K562 (cell line): ENCODE results near the gene PLEK2. TPM values are rescaled to one million over a fixed set of nuclear protein-coding genes. Genes with fewer than 3 reads are reported as not detected.

Experiments used
- ASH1L ChIP-seq: fragments of 450-650 bp; IDR thresholded peaks from 2 replicates; pipeline ENCODE4 v1.6.1; 2018; ENCODE audit warnings: borderline replicate concordance, mild to moderate bottlenecking, low read depth; ENCODE audit not compliant: partially characterized antibody
- ETS1 ChIP-seq: conservative IDR thresholded peaks from 2 replicates; pipeline ENCODE4 v1.6.1; 2011; ENCODE audit warnings: low read depth, mild to moderate bottlenecking, low read length; ENCODE audit not compliant: control insufficient read depth
- GTF2A2 ChIP-seq: IDR thresholded peaks from 2 replicates; pipeline ENCODE4 v1.6.1; 2016; ENCODE audit warnings: mild to moderate bottlenecking, missing genetic modification characterization, missing compliant biosample characterization
- HBP1 ChIP-seq: fragments of 450-650 bp; formaldehyde crosslinking; IDR thresholded peaks from 2 replicates; pipeline ENCODE4 v1.4.0; 2022; ENCODE audit warnings: missing genetic modification characterization
- HMG20B ChIP-seq: fragments of 250-450 bp; sonication (Bioruptor Pico); IDR thresholded peaks from 2 replicates; pipeline ENCODE4 v1.5.0; 2021; ENCODE audit warnings: mild to moderate bottlenecking
- HSF4 ChIP-seq: fragments of 250-450 bp; sonication (Bioruptor Pico); IDR thresholded peaks from 2 replicates; pipeline ENCODE4 v2.1.2; 2022; ENCODE audit warnings: mild to moderate bottlenecking, moderate library complexity, borderline replicate concordance
- LEF1 ChIP-seq: fragments of 450-650 bp; IDR thresholded peaks from 2 replicates; pipeline ENCODE4 v1.6.1; 2016; ENCODE audit warnings: mild to moderate bottlenecking
- PHF8 ChIP-seq: fragments of 200-600 bp; sonication (generic); IDR thresholded peaks from 2 replicates; pipeline ENCODE4 v1.6.1; 2012; ENCODE audit warnings: mixed run types, mild to moderate bottlenecking, inconsistent platforms, low read length, moderate library complexity, borderline replicate concordance
- POLR2G ChIP-seq: fragments of 200-400 bp; formaldehyde crosslinking; IDR thresholded peaks from 2 replicates; pipeline ENCODE4 v1.6.1; 2017; ENCODE audit warnings: low read depth, mild to moderate bottlenecking, antibody characterized with exemption, low read length, moderate library complexity
- RBM15 ChIP-seq: fragments of 200-400 bp; formaldehyde crosslinking; IDR thresholded peaks from 2 replicates; pipeline ENCODE4 v1.6.1; 2018; ENCODE audit warnings: mild to moderate bottlenecking, low read length, moderate library complexity; ENCODE audit not compliant: insufficient read depth
- RBM34 ChIP-seq: fragments of 200-400 bp; formaldehyde crosslinking; IDR thresholded peaks from 2 replicates; pipeline ENCODE4 v1.6.1; 2018; ENCODE audit warnings: low read length, borderline replicate concordance; ENCODE audit not compliant: insufficient read depth
- SMAD2 ChIP-seq: fragments of 150-350 bp; IDR thresholded peaks from 2 replicates; pipeline ENCODE4 v1.6.1; 2014; ENCODE audit warnings: low read depth, mild to moderate bottlenecking, low read length
- SNIP1 ChIP-seq: fragments of 450-650 bp; IDR thresholded peaks from 2 replicates; pipeline ENCODE4 v1.7.1; 2017; ENCODE audit warnings: low read depth, mild to moderate bottlenecking
- ZBTB12 ChIP-seq: fragments of 250-450 bp; sonication (Bioruptor Pico); IDR thresholded peaks from 2 replicates; pipeline ENCODE4 v1.4.0; 2020
- ZNF232 ChIP-seq: sonication (generic); formaldehyde crosslinking; IDR thresholded peaks from 2 replicates; pipeline ENCODE4 v1.8.0; 2022; ENCODE audit warnings: mild to moderate bottlenecking, missing genetic modification reagents
- ZNF76 ChIP-seq: fragments of 250-450 bp; sonication (Bioruptor Pico); IDR thresholded peaks from 2 replicates; pipeline ENCODE4 v1.4.0; 2020; ENCODE audit warnings: mild to moderate bottlenecking, moderate library complexity, borderline replicate concordance
- polyA plus RNA-seq, 8 experiments: library from polyadenylated mRNA; depleted of rRNA in 4 of 8; stranded (reverse) in 5 of 8; unstranded in 3 of 8; fragments of >200 nt; fragmentation: Nextera tagmentation in 2 of 8; fragmentation: Illumina TruSeq in 1 of 8; extraction: Ambion mirVana in 2 of 8; extraction: Trizol in 1 of 8; gene quantifications; 2 replicates each; pipeline versions ENCODE4 v1.2.1 to v1.2.3, GENCODE V29; 2011 to 2014; ENCODE audit warnings: inconsistent platforms in 1 of 8, missing spikeins in 1 of 8
- total RNA-seq, 7 experiments: library from RNA; depleted of rRNA in 6 of 7; stranded (reverse); fragments of >200 nt in 6 of 7; fragmentation: Illumina TruSeq in 2 of 7; extraction: Trizol in 2 of 7; gene quantifications; 2 replicates each; pipeline versions ENCODE4 v1.2.1 to v1.2.3, GENCODE V29; 2011 to 2021; ENCODE audit warnings: low replicate concordance in 1 of 7
- TF ChIP-seq, protein P1 (sequence below), 2 experiments: fragments of 150-350 bp in 1 of 2; IDR thresholded peaks; 2 replicates each; pipeline ENCODE4 v1.6.1; 2012 to 2016; ENCODE audit warnings: low read depth in 2 of 2, low read length in 2 of 2, mild to moderate bottlenecking in 1 of 2, moderate library complexity in 1 of 2
- TF ChIP-seq, protein P2 (sequence below): fragments of 250-450 bp; sonication (Bioruptor Pico); IDR thresholded peaks from 2 replicates; pipeline ENCODE4 v1.5.0; 2020; ENCODE audit warnings: mild to moderate bottlenecking

Gene PLEK2
- total and polyA plus RNA-seq, 9 of the 15 experiments (the other 6 are each of a cell fraction or from before 2014, with no cell fraction given): not detected

DNA sequence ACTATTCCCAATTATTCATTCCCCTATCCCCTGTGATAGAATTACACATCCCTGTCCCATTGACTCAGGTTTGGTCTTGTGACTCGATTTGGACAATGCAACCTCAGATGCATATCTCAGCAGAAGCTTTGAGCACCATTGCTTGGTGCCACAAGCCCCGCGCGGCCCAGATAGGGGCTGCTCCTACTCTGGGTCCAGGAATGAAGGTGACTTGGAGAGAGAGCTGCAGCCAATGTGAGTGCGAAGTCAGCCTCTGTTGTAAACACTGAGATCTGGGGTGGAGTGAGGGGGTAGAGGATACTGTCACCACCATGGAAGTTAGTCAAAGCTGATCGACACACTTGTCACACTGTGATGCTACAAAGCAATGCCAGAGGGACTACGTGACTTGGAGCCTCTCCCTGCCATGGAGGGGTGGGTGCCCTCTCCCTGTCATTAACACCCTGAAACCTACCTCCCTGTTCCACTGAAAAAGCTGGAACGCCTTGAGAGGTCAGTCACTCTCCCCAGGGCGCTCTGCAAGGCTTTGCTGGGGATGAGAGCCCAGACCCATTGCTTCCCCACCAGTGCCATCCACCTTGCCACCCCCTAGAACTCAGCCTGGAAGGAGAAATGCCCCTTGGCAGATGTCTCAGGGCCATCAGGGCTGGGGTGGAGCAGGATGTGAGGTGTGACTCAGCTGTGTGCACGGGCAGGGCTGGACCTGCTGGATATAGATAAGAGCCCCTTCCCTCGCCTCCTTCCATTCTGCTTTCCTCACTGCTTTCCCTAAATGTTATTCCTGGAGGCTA, 6.6 kb upstream of the PLEK2 start (continued):
- TF ChIP-seq ETS1 (peak; percentile 53; the same call in 1 of the 2 replicates), SNIP1 (no peak), RBM34 (no peak), GTF2A2 (tag) (no peak), LEF1 (peak; percentile 67; the same call in 1 of the 2 replicates), HBP1 (CRISPR knock-in tag) (no peak), SMAD2 (no peak), HMG20B (CRISPR knock-in tag) (no peak), RBM15 (no peak), ZBTB12 (CRISPR knock-in tag) (no peak), ZNF76 (CRISPR knock-in tag) (no peak), HSF4 (CRISPR knock-in tag) (0 out of 2 replicates have a peak, but pooled peaks have one; percentile 53), ASH1L (no peak), PHF8 (no peak; the same call in 1 of the 2 replicates), POLR2G (no peak), ZNF232 (no peak)
- TF ChIP-seq, protein P1, sequence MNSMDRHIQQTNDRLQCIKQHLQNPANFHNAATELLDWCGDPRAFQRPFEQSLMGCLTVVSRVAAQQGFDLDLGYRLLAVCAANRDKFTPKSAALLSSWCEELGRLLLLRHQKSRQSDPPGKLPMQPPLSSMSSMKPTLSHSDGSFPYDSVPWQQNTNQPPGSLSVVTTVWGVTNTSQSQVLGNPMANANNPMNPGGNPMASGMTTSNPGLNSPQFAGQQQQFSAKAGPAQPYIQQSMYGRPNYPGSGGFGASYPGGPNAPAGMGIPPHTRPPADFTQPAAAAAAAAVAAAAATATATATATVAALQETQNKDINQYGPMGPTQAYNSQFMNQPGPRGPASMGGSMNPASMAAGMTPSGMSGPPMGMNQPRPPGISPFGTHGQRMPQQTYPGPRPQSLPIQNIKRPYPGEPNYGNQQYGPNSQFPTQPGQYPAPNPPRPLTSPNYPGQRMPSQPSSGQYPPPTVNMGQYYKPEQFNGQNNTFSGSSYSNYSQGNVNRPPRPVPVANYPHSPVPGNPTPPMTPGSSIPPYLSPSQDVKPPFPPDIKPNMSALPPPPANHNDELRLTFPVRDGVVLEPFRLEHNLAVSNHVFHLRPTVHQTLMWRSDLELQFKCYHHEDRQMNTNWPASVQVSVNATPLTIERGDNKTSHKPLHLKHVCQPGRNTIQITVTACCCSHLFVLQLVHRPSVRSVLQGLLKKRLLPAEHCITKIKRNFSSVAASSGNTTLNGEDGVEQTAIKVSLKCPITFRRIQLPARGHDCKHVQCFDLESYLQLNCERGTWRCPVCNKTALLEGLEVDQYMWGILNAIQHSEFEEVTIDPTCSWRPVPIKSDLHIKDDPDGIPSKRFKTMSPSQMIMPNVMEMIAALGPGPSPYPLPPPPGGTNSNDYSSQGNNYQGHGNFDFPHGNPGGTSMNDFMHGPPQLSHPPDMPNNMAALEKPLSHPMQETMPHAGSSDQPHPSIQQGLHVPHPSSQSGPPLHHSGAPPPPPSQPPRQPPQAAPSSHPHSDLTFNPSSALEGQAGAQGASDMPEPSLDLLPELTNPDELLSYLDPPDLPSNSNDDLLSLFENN (IDR thresholded peaks at IDR 0.05; ENCODE audit: low read depth in 2 of 2, low read length in 2 of 2): peak in 1 of 2 experiments; percentile 86; a peak in 2 of 4 replicates
- TF ChIP-seq, protein P2, sequence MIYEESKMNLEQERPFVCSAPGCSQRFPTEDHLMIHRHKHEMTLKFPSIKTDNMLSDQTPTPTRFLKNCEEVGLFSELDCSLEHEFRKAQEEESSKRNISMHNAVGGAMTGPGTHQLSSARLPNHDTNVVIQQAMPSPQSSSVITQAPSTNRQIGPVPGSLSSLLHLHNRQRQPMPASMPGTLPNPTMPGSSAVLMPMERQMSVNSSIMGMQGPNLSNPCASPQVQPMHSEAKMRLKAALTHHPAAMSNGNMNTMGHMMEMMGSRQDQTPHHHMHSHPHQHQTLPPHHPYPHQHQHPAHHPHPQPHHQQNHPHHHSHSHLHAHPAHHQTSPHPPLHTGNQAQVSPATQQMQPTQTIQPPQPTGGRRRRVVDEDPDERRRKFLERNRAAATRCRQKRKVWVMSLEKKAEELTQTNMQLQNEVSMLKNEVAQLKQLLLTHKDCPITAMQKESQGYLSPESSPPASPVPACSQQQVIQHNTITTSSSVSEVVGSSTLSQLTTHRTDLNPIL: no peak
